T-helper 17 cell (primary cell): Measurements from ENCODE around the gene AGBL1. TPM values are rescaled to one million over a fixed set of nuclear protein-coding genes. Genes with fewer than 3 reads are reported as not detected.
"Not testable (repeated sequence)": the region's sequence is repeated elsewhere in the genome, so short reads cannot be mapped to it uniquely, and the experiment has no call there.

ENCODE experiments used
- ATAC-seq: fragments of 150-1000 bp; cut with Tn5 transposase; 2 replicates; pipeline ENCODE4 v1.10.0; 2021; ENCODE audit warnings: mild to moderate bottlenecking, moderate library complexity
- DNase-seq, 3 donors: peaks; one replicate each; pipeline versions ENCODE4 v3.0.0 to v3.0.0-alpha.2; 2020 to 2021
- H3K9me3 ChIP-seq: one replicate; pipeline ENCODE4 v1.7.0; 2013; ENCODE audit warnings: low read length, mild to moderate bottlenecking; ENCODE audit not compliant: control insufficient read depth, poor library complexity, severe bottlenecking
- H3K27ac Mint-ChIP-seq: one replicate; pipeline ENCODE4 v1.8.0; 2022; ENCODE audit warnings: mild to moderate bottlenecking, moderate library complexity, mixed read lengths
- H3K27me3 Mint-ChIP-seq: one replicate; pipeline ENCODE4 v1.8.0; 2022; ENCODE audit warnings: mixed read lengths
- H3K36me3 Mint-ChIP-seq: one replicate; pipeline ENCODE4 v1.8.0; 2022; ENCODE audit warnings: low read depth, mixed read lengths
- H3K4me1 Mint-ChIP-seq: one replicate; pipeline ENCODE4 v1.8.0; 2022; ENCODE audit warnings: mild to moderate bottlenecking, mixed read lengths
- H3K4me3 Mint-ChIP-seq: one replicate; pipeline ENCODE4 v1.8.0; 2022; ENCODE audit warnings: mild to moderate bottlenecking, moderate library complexity, mixed read lengths
- total RNA-seq, 4 donors: library from RNA in 2 of 4; stranded (reverse) in 2 of 4; gene quantifications; one replicate each; pipeline ENCODE4 v1.2.3 and lab custom pipeline; 2022 to 2026

The AGBL1 gene
- total RNA-seq, 2 donors from 2014 or later: not detected

DNA sequence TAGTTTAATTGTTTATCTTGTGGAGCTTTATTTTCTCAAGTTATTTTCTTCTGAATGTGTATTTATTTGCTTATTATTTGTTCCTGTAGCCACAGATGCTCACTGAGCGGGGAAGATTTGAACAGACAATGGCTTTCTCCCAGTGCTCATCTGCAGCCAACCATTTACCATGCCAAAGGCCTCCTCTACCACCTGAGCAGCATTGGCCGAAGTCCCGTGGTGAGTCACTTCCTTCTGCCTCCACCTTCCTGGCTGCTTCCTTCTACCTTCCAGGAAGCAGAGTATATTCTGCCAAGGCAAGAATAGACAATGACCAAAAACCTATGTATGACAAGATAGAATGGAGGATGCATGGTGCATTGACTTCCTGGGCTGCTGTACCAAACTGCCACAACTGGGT is 443.1 kb downstream of the AGBL1 start:
- H3K27me3 Mint-ChIP-seq: peaks cover 14% of the 10 kb centered on the region
- H3K4me3 Mint-ChIP-seq: no peak overlapping the region
- H3K4me1 Mint-ChIP-seq: no peaks in the 10 kb centered on the region
- H3K36me3 Mint-ChIP-seq: no peaks in the 10 kb centered on the region
- H3K9me3 ChIP-seq: no peaks in the 10 kb centered on the region
- DNase-seq (no peak), ATAC-seq (no peak)
- no peak overlapping the region for H3K27ac Mint-ChIP-seq

GRCh38 chr15:86526938-86527690 is 447.4 kb downstream of the AGBL1 start:
- H3K9me3 ChIP-seq: no peaks in the 10 kb centered on the region
- H3K27me3 Mint-ChIP-seq: peaks cover 6% of the 10 kb centered on the region
- H3K4me1 Mint-ChIP-seq: no peaks in the 10 kb centered on the region
- no peak for ATAC-seq
- no peaks in the 10 kb centered on the region for H3K36me3 Mint-ChIP-seq
- H3K27ac Mint-ChIP-seq: no peak overlapping the region
- DNase-seq: no peak
- H3K4me3 Mint-ChIP-seq: no peak overlapping the region

GRCh38 chr15:86528094-86528493 is 448.4 kb downstream of the AGBL1 start:
- not testable (repeated sequence) for ATAC-seq, H3K4me1 Mint-ChIP-seq, H3K27me3 Mint-ChIP-seq, H3K4me3 Mint-ChIP-seq, H3K36me3 Mint-ChIP-seq, H3K9me3 ChIP-seq, DNase-seq, H3K27ac Mint-ChIP-seq

DNA sequence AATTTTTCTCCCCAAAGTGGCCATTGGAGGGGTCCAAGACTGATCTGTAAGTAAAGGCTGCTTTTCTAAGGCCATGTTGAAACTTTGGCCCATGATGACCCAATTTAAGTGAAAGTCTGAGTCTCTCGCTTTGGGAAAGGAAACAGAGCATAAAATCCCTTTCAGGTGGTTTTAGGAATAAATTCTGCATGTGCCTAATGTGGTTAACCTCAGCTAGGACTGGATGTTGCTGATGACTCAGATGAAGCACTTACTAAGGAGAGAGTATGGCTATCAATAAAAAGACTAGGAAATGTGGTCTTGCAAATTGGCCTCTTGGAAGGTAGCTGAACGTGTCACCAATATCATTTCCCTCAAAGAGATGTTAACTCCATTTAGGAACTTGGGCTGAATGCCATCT is 458.5 kb downstream of the AGBL1 start:
- Mint-ChIP-seq H3K27ac (no peak overlapping the region), H3K4me3 (no peak overlapping the region), H3K4me1 (no peaks in the 10 kb centered on the region), H3K27me3 (no peaks in the 10 kb centered on the region), H3K36me3 (no peaks in the 10 kb centered on the region)
- ATAC-seq: no peak
- no peak for DNase-seq
- H3K9me3 ChIP-seq: no peaks in the 10 kb centered on the region

DNA sequence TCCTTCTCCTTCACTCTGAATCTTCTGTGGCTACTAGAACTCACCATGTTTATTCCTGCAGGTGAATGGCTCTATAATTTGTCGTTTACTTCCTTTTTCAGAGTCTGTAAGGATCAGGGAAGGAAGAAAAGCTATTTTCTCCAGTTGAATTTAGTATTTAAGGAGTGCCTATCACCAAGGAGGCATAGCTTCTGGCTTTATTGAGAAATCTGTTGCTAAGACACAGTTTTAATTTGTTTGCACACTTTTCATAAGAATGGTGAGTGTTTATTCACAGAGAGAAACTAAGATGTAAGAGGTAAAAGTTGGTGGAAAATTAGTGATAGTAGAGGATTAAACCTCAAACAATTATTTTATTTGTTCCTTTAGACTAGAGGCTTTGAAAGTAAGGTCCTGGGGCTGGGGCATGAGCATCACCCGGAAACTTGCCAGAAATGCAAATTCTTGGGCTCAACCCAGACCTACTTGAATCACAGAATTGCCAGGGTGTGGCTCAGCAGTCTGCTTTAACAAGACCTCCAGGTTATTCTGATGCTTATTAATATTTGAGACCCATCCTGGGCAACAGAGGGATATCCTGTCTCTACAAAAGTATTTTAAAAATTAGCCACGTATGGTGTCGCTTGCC is 461.3 kb downstream of the AGBL1 start:
- H3K27me3 Mint-ChIP-seq: no peaks in the 10 kb centered on the region
- H3K36me3 Mint-ChIP-seq: peaks cover 2% of the 10 kb centered on the region
- no peak overlapping the region for H3K27ac Mint-ChIP-seq
- no peak overlapping the region for H3K4me3 Mint-ChIP-seq
- ATAC-seq (no peak), DNase-seq (no peak)
- H3K4me1 Mint-ChIP-seq: no peaks in the 10 kb centered on the region
- no peaks in the 10 kb centered on the region for H3K9me3 ChIP-seq

DNA sequence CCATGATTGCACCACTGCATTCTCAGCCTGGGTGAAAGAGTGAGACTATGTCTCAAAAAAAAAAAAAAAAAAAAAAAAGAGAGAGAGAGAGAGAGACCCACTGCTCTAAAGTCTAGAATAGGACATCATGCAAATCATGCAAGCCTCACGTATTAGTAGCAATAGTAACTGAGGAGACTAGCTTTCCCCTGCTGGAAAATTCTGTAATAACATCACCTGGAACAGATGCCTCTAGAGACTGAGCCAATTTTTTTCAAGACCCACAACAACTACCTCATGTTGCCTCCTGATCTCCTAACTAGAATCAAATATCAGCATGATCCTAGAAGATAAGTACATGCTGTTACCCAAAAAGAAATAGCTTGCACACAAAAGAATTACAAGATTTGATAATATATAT is 461.9 kb downstream of the AGBL1 start:
- H3K9me3 ChIP-seq: no peaks in the 10 kb centered on the region

DNA sequence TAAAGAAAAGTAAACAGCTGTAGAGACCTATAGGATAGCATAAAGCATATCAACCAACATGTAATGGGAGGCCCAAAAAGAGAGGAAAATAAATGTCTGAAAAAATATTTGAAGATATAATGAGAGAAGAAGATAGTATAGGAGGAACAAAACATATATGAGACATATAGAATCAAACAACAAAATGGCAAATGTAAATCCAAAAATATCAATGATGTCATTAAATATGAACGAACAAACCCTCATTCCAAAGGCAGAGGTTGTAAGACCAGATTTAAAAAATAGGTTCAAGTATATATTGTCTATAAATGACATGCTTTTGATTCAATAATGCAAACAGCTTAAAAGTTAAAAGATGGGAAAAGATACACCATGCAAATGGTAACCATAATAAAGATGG is 470.4 kb downstream of the AGBL1 start:
- DNase-seq (no peak), ATAC-seq (no peak)
- no peak overlapping the region for H3K4me3 Mint-ChIP-seq
- no peaks in the 10 kb centered on the region for H3K9me3 ChIP-seq
- no peaks in the 10 kb centered on the region for H3K36me3 Mint-ChIP-seq
- H3K4me1 Mint-ChIP-seq: no peaks in the 10 kb centered on the region
- H3K27ac Mint-ChIP-seq: no peak overlapping the region
- H3K27me3 Mint-ChIP-seq: no peaks in the 10 kb centered on the region

More for the DNA sequence above, 461.9 kb downstream of the AGBL1 start:
- H3K4me3 Mint-ChIP-seq: no peak overlapping the region
- H3K27ac Mint-ChIP-seq: no peak overlapping the region
- no peak for DNase-seq
- no peaks in the 10 kb centered on the region for H3K4me1 Mint-ChIP-seq
- no peaks in the 10 kb centered on the region for H3K27me3 Mint-ChIP-seq
- ATAC-seq: no peak
- H3K36me3 Mint-ChIP-seq: peaks cover 2% of the 10 kb centered on the region

DNA sequence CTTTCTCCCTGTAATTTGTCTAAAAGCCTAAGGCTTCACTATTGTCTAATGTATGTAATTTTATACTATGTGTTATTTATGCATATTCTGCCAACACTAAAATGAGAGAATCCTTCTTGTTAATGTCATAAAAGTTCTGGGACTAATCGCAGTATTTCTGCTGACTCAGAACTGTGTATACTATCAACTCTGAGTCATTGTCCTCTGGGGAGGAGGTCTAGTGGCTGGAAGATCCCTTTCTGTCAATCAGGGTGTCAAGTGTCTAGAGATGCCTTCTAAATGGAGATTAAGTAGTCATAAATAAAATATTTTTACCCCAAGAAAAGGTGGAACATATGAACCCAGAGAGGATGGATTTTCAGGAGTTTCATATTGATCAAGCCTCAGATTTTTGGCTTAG is 473.4 kb downstream of the AGBL1 start:
- ATAC-seq: no peak
- Mint-ChIP-seq H3K4me1 (no peaks in the 10 kb centered on the region), H3K27ac (no peak overlapping the region), H3K4me3 (no peak overlapping the region), H3K36me3 (no peaks in the 10 kb centered on the region), H3K27me3 (no peaks in the 10 kb centered on the region)
- H3K9me3 ChIP-seq: no peaks in the 10 kb centered on the region
- DNase-seq: no peak

DNA sequence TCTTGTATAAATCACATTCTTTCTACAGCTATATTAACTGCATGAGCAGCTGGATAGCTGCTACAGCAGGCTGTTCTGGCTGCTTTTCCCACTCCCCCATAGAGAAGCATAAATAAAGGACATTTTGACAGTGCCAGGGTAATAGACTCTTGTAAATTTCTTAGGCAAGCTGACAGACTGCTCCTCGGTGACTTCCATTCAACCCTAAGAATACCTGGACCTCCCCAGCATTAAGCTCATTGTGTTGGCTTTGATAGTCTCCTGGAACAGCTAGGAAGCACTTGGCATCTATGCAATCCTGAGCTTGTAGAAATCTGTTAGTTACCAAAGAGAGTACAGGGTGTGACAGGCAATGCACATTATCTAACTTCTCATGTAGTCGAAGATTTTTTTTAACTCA is 475.4 kb downstream of the AGBL1 start:
- DNase-seq: no peak
- Mint-ChIP-seq H3K4me3 (no peak overlapping the region), H3K36me3 (no peaks in the 10 kb centered on the region), H3K4me1 (no peaks in the 10 kb centered on the region), H3K27ac (no peak overlapping the region), H3K27me3 (no peaks in the 10 kb centered on the region)
- H3K9me3 ChIP-seq: no peaks in the 10 kb centered on the region
- ATAC-seq: no peak

DNA sequence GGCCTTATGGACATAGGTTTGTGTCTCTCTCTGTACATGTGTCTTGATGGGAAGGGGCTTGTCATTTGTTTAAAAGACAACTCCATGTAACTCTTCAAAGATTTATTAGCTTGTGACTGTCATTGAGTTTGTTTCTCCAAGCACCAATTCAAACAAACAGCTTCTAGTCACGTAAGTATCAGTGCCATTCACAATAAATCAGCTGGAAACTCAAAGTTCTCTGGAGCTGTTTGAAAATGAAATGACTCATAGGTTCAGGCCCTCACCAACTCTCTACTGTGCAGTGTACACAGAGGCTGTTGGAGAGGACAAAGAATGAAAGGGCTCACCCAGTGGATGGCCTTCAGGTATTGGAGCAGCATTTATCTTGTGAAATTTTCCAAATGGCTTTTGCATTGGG is 476.3 kb downstream of the AGBL1 start:
- no peaks in the 10 kb centered on the region for H3K4me1 Mint-ChIP-seq
- no peaks in the 10 kb centered on the region for H3K36me3 Mint-ChIP-seq
- DNase-seq: no peak
- H3K27ac Mint-ChIP-seq: no peak overlapping the region
- H3K27me3 Mint-ChIP-seq: no peaks in the 10 kb centered on the region
- no peaks in the 10 kb centered on the region for H3K9me3 ChIP-seq
- ATAC-seq: no peak
- no peak overlapping the region for H3K4me3 Mint-ChIP-seq

- ATAC-seq: no peak
- Mint-ChIP-seq H3K27ac (no peak overlapping the region), H3K27me3 (no peaks in the 10 kb centered on the region), H3K4me1 (no peaks in the 10 kb centered on the region), H3K36me3 (no peaks in the 10 kb centered on the region), H3K4me3 (no peak overlapping the region)
- H3K9me3 ChIP-seq: no peaks in the 10 kb centered on the region
- no peak for DNase-seq
Measured at GRCh38 chr15:86556396-86557017, 476.8 kb downstream of the AGBL1 start.

DNA sequence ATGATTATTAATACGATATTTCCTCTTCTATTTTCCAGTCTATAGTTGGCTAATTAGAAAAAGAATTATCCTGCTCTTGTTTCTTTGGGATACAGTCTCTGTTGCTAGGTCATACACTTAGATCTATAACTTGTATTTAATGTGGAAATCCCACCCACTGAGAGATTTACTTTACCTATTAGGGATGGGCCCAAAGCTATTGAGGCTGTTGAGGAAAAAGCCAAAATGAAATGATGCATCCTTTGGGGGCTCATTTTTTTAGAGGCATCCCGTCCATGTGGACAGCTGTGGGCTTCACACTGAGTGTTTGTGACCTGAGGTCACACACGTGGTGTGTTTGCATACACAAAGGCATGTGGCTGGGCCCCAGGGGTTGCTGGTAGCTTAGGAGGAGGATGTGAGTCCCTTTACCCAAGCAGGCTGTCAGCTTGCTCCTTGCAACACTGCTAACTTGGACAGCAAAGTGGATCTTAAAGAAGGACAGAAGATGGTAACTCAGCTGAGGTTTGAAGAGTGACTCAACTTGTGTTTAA is 477.4 kb downstream of the AGBL1 start:
- H3K9me3 ChIP-seq: no peaks in the 10 kb centered on the region
- no peaks in the 10 kb centered on the region for H3K27me3 Mint-ChIP-seq
- H3K4me1 Mint-ChIP-seq: no peaks in the 10 kb centered on the region
- H3K27ac Mint-ChIP-seq: no peak overlapping the region
- H3K4me3 Mint-ChIP-seq: no peak overlapping the region
- no peaks in the 10 kb centered on the region for H3K36me3 Mint-ChIP-seq
- ATAC-seq: no peak
- no peak for DNase-seq

DNA sequence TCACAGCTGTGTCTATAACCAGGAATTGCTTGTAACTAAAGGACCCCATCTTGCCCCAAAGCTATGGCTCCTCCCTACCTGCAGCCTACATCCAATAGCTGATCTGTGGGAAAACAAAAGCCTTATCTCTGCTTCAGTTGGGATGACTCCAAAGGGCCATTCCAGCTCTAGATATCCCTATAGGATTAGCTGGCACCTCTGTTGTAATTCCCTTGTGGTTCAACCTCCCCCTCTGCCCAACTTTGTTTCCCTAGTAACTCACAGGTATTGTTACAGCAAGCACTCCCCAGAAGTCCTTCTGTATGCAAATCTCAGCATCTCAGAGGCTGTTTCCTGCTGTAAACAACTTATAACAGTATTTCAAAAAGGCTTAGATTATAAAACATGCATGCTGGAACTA is 478.6 kb downstream of the AGBL1 start:
- H3K4me1 Mint-ChIP-seq: no peaks in the 10 kb centered on the region
- H3K36me3 Mint-ChIP-seq: no peaks in the 10 kb centered on the region
- ATAC-seq (no peak), DNase-seq (no peak)
- no peak overlapping the region for H3K27ac Mint-ChIP-seq
- no peaks in the 10 kb centered on the region for H3K27me3 Mint-ChIP-seq
- H3K9me3 ChIP-seq: no peaks in the 10 kb centered on the region
- H3K4me3 Mint-ChIP-seq: no peak overlapping the region
